Activated T-helper 1 cell treated with anti-CD3 and anti-CD28 coated beads, Interleukin-12 subunit alpha, Interleukin-12 subunit beta, Interleukin-2, Interleukin-4 antibody, amounts not matched to agents 30 ng/mL and 10 ng/mL and 1 ng/mL, durations not matched to agents 14 hours and 24 hours and 36 hours (primary cell): Measurements from ENCODE around the gene PRDM16. TPM values are rescaled to one million over a fixed set of nuclear protein-coding genes. Genes with fewer than 3 reads are reported as not detected.

Experiments
- DNase-seq: peaks from one replicate; pipeline ENCODE4 v3.0.0; 2021; ENCODE audit warnings: low spot score
- H3K27ac Mint-ChIP-seq: one replicate; pipeline ENCODE4 v1.8.0; 2021; ENCODE audit warnings: mild to moderate bottlenecking, mixed read lengths
- H3K27me3 Mint-ChIP-seq: one replicate; pipeline ENCODE4 v1.8.0; 2022; ENCODE audit warnings: mild to moderate bottlenecking, moderate library complexity, mixed read lengths; ENCODE audit not compliant: insufficient read depth
- H3K36me3 Mint-ChIP-seq: one replicate; pipeline ENCODE4 v1.8.0; 2021; ENCODE audit warnings: low read depth, mixed read lengths
- H3K4me1 Mint-ChIP-seq: one replicate; pipeline ENCODE4 v1.8.0; 2021; ENCODE audit warnings: low read depth, mixed read lengths
- H3K4me3 Mint-ChIP-seq: one replicate; pipeline ENCODE4 v1.8.0; 2021; ENCODE audit warnings: mild to moderate bottlenecking, moderate library complexity, mixed read lengths
- H3K9me3 Mint-ChIP-seq: one replicate; pipeline ENCODE4 v1.8.0; 2021; ENCODE audit warnings: mixed read lengths
- intact Hi-C: fragments of 100-400 bp; cut with micrococcal nuclease; formaldehyde crosslinking; loops from one replicate; pipeline ENCODE4 v1.15.1; 2024
- total RNA-seq: library from RNA; stranded (reverse); gene quantifications from 2 replicates; pipeline ENCODE4 v1.2.3, GENCODE V29; 2022

Gene PRDM16
- total RNA-seq, 1 donor from 2014 or later, result not detected

DNA sequence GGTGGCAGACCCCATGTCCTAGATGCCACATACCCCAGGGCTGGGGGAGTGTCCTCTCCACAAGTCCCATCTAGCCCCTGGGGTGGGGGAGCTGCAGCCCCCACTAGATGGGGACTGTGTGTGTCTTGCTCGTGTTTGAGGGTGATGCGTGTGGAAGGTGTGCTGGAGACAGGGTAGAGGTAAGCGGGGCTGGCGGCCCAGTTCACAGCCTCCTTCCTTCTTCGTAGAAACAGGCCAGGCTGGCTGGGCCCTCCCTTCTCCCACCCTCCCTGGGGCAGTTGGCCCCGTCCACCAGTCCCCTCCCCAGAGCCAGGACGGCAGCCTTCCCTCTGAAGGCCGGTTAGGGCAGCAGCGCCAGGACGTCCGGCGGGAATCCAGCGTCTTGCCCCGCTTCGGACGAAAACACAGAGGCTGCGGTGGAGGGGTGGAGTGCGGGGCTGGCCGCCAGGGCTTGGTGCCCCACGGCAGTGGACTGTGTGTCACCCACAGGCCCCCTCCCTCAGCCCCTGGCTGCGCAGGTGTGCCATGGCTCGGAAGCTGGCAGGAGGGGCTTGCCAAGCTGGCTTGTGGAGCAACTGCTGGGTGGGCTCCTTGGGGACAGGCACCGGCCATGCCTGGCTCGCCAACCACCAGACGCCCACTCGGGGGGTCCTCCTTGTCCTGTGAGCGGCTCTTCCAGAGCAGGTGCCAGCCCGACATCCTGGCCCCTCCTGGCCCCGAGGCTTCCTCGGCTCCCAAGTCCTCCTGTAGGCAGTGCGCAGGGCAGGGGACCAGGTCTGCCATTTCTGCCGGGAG, 3.6 kb downstream of the PRDM16 start:
- peaks cover 19% of the 10 kb centered on the region for H3K27me3 Mint-ChIP-seq
- no peaks in the 10 kb centered on the region for H3K9me3 Mint-ChIP-seq
- no peak for DNase-seq
- H3K36me3 Mint-ChIP-seq, result no peaks in the 10 kb centered on the region
- no peak overlapping the region for H3K4me3 Mint-ChIP-seq
- intact Hi-C loops, result no loop called here
- no peak overlapping the region for H3K27ac Mint-ChIP-seq
- no peaks in the 10 kb centered on the region for H3K4me1 Mint-ChIP-seq

DNA sequence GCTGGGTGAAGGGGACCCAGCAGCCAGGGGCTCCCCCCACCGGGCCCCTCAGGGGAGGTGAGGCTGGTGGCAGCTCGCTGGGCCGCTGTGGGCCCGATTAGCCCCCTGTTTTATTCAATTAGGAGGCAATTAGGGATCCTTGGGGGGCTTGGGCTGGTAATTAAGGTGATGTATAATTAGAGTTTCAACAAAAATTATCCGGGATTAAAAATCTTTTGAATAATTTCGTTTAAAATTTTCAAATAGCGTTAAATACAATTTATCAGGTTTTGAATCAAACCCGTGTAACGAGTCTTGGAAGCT, 4.1 kb downstream of the PRDM16 start:
- H3K9me3 Mint-ChIP-seq, result no peaks in the 10 kb centered on the region
- no peak for DNase-seq
- H3K27ac Mint-ChIP-seq, result no peak overlapping the region
- no peaks in the 10 kb centered on the region for H3K36me3 Mint-ChIP-seq
- no peak overlapping the region for H3K4me3 Mint-ChIP-seq
- peaks cover 19% of the 10 kb centered on the region for H3K27me3 Mint-ChIP-seq
- no peaks in the 10 kb centered on the region for H3K4me1 Mint-ChIP-seq
- intact Hi-C loops, result no loop called here

DNA sequence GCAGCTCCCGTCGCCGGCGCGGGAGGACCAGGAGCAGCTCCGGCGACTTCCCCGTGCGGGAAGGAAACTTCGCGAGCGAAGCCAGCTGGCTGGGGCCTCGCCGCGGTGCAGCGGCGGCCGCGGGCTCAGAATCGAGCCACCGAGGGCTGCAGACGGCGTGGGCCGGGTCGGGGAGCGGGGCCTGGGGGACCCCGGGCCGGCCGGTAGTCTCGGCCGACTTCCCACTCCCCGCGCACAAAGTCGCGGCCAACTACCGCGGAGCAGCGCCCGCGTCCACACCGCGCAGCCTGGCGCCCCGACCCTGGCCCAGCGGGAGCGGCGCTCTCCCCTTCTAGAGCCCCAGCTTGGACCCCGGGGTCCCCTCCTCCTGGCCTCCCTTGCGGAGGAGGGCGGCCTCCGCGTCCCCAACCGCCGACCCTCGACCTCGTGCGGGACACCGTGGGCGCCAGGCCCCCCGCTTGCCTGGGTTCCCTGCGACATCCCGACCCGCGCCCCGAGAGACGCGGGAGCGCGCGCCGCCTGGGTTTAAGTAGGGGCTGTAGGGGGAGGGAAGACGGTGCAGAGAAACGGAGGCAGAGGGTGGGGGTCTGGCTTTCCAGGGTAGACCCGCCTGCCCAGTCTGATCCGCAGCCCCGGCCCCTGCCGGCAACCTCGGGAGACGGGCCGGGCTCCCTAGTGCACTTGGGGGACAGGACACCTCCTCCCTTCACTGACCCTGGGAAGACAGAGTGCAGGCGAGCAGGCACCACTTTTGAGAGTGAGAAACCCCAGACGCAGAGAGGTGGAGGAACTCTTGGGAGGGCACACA, 4.7 kb downstream of the PRDM16 start:
- Mint-ChIP-seq H3K36me3 (no peaks in the 10 kb centered on the region), H3K27me3 (peaks cover 17% of the 10 kb centered on the region), H3K4me1 (no peaks in the 10 kb centered on the region), H3K4me3 (no peak overlapping the region), H3K9me3 (no peaks in the 10 kb centered on the region), H3K27ac (no peak overlapping the region)
- intact Hi-C loops, result no loop called here
- no peak for DNase-seq

DNA sequence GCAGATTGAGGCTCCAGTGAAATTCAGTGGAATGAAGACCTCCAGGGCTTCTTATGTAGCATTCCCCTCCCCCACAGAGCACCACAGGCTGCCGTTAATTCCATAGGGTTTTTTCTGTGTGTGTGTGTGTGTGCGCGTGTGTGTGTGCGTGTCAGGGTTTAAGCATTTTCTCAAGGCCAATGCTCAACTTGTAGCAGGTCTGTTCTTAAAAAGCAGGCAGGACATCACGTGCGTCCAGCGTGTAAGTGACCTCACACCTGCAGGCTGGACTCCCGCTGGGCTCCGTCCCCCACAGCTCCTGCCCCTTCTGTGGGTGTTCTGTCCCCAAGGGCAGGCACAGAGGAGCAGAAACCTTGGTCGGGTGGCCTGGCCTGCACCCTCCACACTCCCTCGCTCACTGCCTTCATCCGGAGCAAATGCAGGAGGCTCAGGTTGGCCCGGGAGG, 5.3 kb downstream of the PRDM16 start:
- Mint-ChIP-seq H3K9me3 (no peaks in the 10 kb centered on the region), H3K27ac (no peak overlapping the region), H3K4me3 (no peak overlapping the region), H3K4me1 (no peaks in the 10 kb centered on the region), H3K27me3 (peaks cover 15% of the 10 kb centered on the region), H3K36me3 (no peaks in the 10 kb centered on the region)
- intact Hi-C loops, result no loop called here
- no peak for DNase-seq

DNA sequence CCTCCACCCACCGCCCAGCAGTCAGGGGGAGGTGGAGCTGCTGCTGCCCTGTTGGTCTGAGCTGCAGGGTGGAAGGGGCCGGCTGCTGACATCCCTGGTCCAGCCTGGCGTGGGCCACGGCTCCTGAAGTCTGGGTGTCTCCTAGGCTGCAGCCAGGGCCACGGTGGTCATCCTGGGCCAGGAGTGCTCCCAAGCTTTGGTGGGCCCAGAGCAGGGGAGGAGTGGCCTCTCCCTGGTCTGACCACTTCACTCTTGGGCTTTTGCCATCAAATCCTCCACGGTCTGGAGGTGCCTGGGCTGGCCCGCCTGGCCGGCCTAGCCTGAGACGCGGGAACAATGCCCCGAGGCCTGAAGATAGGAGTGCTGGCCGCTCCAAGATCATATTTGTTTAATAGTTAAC, 5.8 kb downstream of the PRDM16 start:
- Mint-ChIP-seq H3K36me3 (no peaks in the 10 kb centered on the region), H3K27ac (no peak overlapping the region), H3K4me1 (no peaks in the 10 kb centered on the region), H3K9me3 (no peaks in the 10 kb centered on the region), H3K4me3 (no peak overlapping the region), H3K27me3 (peaks cover 15% of the 10 kb centered on the region)
- no peak for DNase-seq
- intact Hi-C loops, result no loop called here

DNA sequence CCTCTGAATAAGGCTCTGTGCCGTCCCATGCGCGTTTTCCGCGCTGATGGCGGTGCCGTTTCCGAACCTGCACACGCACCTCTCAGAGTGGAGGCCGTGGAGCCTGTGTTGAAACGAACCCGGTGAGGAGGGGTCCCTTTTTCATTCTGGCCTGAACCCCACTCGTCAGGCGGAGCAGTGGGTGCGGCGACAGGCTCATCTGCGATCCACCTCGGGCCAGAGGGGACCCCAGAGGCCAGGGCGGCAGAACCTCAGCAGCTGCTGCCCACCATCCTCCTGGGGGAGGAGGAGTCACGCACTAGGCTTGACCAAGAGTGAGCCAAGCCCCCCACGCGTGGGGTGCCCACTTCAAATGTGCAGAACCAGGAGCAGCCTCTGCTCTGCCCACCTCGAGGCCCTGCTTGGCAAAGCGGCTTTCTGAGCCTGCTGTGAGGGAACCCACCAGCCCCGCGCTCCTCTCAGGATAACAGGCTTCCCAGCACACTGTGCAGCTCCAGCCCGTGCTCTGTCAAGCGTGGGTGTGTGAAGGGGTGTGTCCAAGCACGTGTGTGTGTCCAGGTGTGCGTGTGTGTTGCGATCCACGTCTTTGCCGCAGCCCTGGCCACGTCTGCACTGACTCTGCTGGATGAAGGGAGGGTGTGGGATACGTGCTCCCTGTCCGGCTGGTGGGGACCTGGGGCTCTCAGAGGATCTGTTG, 6.8 kb downstream of the PRDM16 start:
- no peak for DNase-seq
- Mint-ChIP-seq H3K36me3 (no peaks in the 10 kb centered on the region), H3K4me1 (no peaks in the 10 kb centered on the region), H3K27ac (no peak overlapping the region), H3K4me3 (no peak overlapping the region), H3K9me3 (no peaks in the 10 kb centered on the region), H3K27me3 (peaks cover 15% of the 10 kb centered on the region)
- intact Hi-C loops, result no loop called here

DNA sequence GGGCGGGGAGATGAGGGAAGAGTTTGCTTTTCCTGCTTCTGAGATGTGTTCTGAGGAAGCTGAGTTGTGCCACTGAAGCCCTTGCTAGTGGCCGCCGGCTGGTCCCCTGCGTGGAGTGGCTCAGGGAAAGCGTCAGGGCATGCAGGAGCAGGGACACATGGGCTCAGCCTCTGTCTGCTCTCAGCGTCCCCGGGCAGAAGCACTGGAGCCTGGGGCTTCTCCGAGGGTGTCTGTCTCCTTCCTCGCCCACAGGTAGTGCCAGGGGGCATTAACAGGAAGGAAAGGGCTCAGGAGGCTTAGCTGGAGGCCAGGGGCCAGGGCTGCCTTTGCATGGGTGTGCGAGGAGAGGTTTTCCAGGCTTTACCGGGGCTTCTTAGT, 7.3 kb downstream of the PRDM16 start:
- Mint-ChIP-seq H3K27ac (no peak overlapping the region), H3K4me1 (no peaks in the 10 kb centered on the region), H3K9me3 (no peaks in the 10 kb centered on the region), H3K4me3 (no peak overlapping the region), H3K27me3 (peaks cover 15% of the 10 kb centered on the region), H3K36me3 (no peaks in the 10 kb centered on the region)
- DNase-seq, result no peak
- intact Hi-C loops, result no loop called here

DNA sequence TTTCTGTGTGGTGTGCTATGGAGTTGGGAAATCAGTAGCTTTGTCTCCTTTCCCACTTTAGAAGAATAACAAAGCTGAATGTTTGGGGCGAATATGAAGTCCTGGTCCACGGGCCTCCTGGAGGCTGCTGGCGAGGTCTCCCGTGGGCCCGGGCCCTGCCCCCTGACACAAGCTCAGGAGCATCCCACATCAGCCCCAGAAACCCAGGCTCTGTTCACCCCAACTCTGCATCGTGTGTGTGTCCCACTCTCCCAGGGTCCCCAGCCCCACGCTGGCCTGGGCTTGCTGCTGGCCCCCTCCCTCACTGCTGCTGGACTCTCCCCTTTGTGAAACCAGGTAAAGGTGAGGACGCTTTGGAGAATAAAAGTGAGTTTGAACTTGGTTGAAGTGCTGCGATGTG, 8.1 kb downstream of the PRDM16 start:
- Mint-ChIP-seq H3K4me3 (no peak overlapping the region), H3K9me3 (no peaks in the 10 kb centered on the region), H3K27ac (no peak overlapping the region), H3K27me3 (peaks cover 8% of the 10 kb centered on the region), H3K36me3 (no peaks in the 10 kb centered on the region), H3K4me1 (no peaks in the 10 kb centered on the region)
- no peak for DNase-seq
- intact Hi-C loops, result no loop called here

DNA sequence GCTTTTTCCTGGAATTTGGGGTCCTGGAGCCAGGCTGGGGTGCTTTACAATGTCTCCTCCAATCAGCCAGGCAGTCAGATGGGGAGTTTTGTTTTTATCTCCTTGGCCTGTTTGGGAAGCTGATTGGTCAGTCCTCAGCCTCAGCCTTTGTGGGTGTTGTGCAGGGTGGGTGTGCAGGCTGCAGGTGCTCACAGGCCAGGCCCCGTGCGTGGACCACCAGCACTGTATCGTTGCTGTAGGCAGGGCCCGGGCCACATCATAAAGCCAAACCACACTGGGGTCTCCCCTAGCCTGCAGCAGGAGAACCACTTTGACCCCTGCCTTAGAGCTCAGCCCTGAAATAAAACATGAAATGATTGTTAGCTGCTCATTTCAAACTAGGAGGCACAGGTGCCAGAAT, 8.6 kb downstream of the PRDM16 start:
- Mint-ChIP-seq H3K36me3 (no peaks in the 10 kb centered on the region), H3K4me3 (no peak overlapping the region), H3K9me3 (no peaks in the 10 kb centered on the region), H3K27me3 (peaks cover 6% of the 10 kb centered on the region), H3K27ac (no peak overlapping the region), H3K4me1 (no peaks in the 10 kb centered on the region)
- no peak for DNase-seq
- intact Hi-C loops, result no loop called here

DNA sequence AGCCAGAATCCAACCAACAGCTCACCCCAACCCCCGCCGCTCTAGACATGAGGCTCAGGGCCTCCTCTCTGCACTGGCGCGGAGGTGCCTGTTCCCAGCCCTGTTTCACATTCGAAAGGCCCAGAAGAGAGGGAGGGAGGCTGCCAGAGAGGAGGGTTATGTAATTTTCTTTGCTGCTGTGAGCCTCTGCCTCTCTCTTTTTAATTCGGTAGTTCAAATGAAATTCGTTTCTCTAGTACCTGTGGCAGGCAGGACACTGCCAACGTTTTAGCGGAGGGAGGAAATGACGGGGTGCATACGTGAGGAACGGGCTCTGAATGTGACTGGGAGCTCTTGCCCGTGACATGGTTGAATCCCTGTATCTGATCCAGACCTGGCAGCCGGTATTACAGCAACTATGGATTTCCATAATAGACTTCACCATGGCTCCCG, 9.4 kb downstream of the PRDM16 start:
- Mint-ChIP-seq H3K4me1 (no peaks in the 10 kb centered on the region), H3K36me3 (no peaks in the 10 kb centered on the region)
- intact Hi-C loops, result no loop called here

DNA sequence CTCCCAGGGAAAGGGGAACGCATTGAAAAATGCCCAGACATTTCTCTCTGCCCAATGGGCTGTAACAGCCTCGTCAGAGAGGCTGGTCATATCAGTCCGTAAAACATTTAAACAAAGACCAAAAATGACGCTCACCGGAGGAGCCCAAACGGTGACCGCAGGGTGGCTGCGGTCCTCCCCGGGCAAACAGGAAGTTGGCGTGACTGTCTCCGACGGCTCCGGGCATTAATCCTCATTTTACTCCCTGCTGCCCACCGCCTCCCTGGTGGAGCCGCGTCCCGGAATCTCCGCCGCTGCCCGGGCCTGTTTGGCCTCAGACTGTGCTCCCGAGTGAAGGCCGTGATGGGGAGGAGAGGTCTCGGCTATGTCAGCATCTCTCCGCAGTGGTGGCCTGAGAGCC, 9.9 kb downstream of the PRDM16 start:
- Mint-ChIP-seq H3K27ac (no peak overlapping the region), H3K27me3 (peaks cover 6% of the 10 kb centered on the region), H3K4me3 (no peak overlapping the region), H3K4me1 (no peaks in the 10 kb centered on the region), H3K36me3 (no peaks in the 10 kb centered on the region), H3K9me3 (no peaks in the 10 kb centered on the region)
- intact Hi-C loops, result no loop called here
- DNase-seq, result no peak

More for the DNA sequence above, 9.4 kb downstream of the PRDM16 start:
- Mint-ChIP-seq H3K4me3 (no peak overlapping the region), H3K9me3 (no peaks in the 10 kb centered on the region), H3K27ac (no peak overlapping the region), H3K27me3 (peaks cover 6% of the 10 kb centered on the region)
- no peak for DNase-seq

DNA sequence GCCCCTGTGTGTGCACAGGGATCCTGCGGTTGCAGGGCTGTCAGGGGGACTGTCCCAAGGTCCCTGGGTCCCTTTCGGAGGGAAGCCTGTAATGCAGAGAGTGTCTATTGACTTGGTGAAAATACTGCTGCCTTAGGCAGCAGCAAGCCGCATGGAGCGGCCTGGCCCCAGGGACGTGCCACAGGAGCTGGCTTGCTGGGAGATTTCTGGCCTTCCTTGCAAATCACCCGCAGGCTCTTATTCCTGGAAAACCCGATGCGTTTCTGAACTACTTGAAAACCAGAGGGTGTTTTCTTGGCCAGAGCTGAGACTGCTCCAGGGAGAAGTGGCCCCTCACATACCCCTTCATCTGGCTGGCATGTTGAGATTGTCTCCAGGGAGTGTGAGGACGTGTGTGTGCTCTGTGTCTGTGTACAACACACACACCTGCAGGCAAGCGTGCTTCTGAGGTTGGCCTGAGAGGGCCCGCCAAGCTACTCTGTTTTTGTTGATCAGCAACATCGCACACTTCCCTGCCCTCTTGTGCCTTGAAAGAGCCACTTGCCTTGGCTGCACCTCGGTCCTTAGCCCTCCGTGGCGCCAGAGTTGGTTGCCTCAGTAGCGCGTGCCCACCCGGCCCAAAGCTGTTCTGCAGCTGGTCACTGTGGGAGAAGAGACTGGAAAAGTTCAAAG, 10.5 kb downstream of the PRDM16 start:
- no peak overlapping the region for H3K27ac Mint-ChIP-seq
- no peaks in the 10 kb centered on the region for H3K36me3 Mint-ChIP-seq
- H3K4me3 Mint-ChIP-seq, result no peak overlapping the region
- H3K4me1 Mint-ChIP-seq, result no peaks in the 10 kb centered on the region
- intact Hi-C loops, result no loop called here
- DNase-seq, result no peak
- no peaks in the 10 kb centered on the region for H3K9me3 Mint-ChIP-seq
- H3K27me3 Mint-ChIP-seq, result no peaks in the 10 kb centered on the region
